SU-DHL-6 (cell line): ENCODE measurements around the gene EIF2AK2.
"Not testable (repeated sequence)": the region's sequence is repeated elsewhere in the genome, so short reads cannot be mapped to it uniquely, and the experiment has no call there.

Experiments used
- CTCF ChIP-seq: fragments of 200-600 bp; sonication (generic); IDR thresholded peaks from one replicate; pipeline ENCODE4 v1.5.1; 2017; ENCODE audit warnings: antibody characterized with exemption, mild to moderate bottlenecking, low read length, moderate library complexity; ENCODE audit not compliant: insufficient read depth, poor library complexity, severe bottlenecking
- EZH2phosphoT487 ChIP-seq: fragments of 200-600 bp; sonication (generic), shearing (Covaris generic); conservative IDR thresholded peaks from 2 replicates; pipeline ENCODE4 v1.6.1; 2018; ENCODE audit warnings: mild to moderate bottlenecking, antibody characterized with exemption, low read length, moderate library complexity, mixed read lengths

GRCh38 chr2:37205071-37205661 is 48.4 kb upstream of the EIF2AK2 start:
- TF ChIP-seq CTCF, EZH2phosphoT487: not testable (repeated sequence)
